Calu3 (cell line): ENCODE results near the gene NKAPL. TPM values are rescaled to one million over a fixed set of nuclear protein-coding genes. Genes with fewer than 3 reads are reported as not detected.
A peak's percentile ranks its signal among the peaks of the same experiment; 100 is the strongest.

Source experiments
- BruUV-seq: library from RNA; stranded (reverse); fragments of 400-500 nt; replicated peaks from 2 replicates; lab custom pipeline; 2021; lab: Mats Ljungman, UMichigan
- CTCF ChIA-PET: fragments of 300-600 bp; sonication (Branson Sonifier 250); formaldehyde crosslinking; loops from one replicate; lab custom pipeline; 2022; ENCODE audit warnings: antibody characterized with exemption; lab: Charles Lee
- DNase-seq: peaks from one replicate; pipeline ENCODE4 v3.0.0; 2022
- H3K27ac Mint-ChIP-seq: one replicate; pipeline ENCODE4 v1.8.0; 2022; ENCODE audit warnings: mixed read lengths; ENCODE audit not compliant: unreplicated experiment
- H3K27me3 Mint-ChIP-seq: one replicate; pipeline ENCODE4 v1.8.0; 2022; ENCODE audit warnings: mixed read lengths; ENCODE audit not compliant: unreplicated experiment
- H3K36me3 Mint-ChIP-seq: one replicate; pipeline ENCODE4 v1.8.0; 2022; ENCODE audit warnings: mild to moderate bottlenecking, moderate library complexity, mixed read lengths; ENCODE audit not compliant: insufficient read depth, unreplicated experiment
- H3K4me1 Mint-ChIP-seq: one replicate; pipeline ENCODE4 v1.8.0; 2022; ENCODE audit warnings: mild to moderate bottlenecking, low read depth, mixed read lengths; ENCODE audit not compliant: unreplicated experiment
- H3K4me3 Mint-ChIP-seq: one replicate; pipeline ENCODE4 v1.8.0; 2022; ENCODE audit warnings: mild to moderate bottlenecking, low read depth, moderate library complexity, mixed read lengths; ENCODE audit not compliant: unreplicated experiment
- H3K9me3 Mint-ChIP-seq: one replicate; pipeline ENCODE4 v1.8.0; 2022; ENCODE audit warnings: low read depth, mixed read lengths; ENCODE audit not compliant: unreplicated experiment
- CTCF ChIP-seq: fragments of 200-600 bp; IDR thresholded peaks from one replicate; pipeline ENCODE4 v1.8.0; 2022; ENCODE audit warnings: antibody characterized with exemption; ENCODE audit not compliant: unreplicated experiment
- intact Hi-C: fragments of 100-400 bp; cut with micrococcal nuclease; formaldehyde crosslinking; loops from one replicate; pipeline ENCODE4 v1.10.0; 2022; ENCODE audit not compliant: unreplicated experiment
- total RNA-seq: library from RNA; stranded (reverse); gene quantifications from 2 replicates; pipeline ENCODE4 v1.2.3, GENCODE V29; 2022

Gene NKAPL
- total RNA-seq, 1 experiment from 2014 or later: not detected

- Mint-ChIP-seq H3K27ac (peak within 1 kb of the TSS; percentile 73), H3K9me3 (no peaks in the 10 kb centered on the region), H3K36me3 (peaks cover 25% of the 10 kb centered on the region), H3K4me3 (peak within 1 kb of the TSS; percentile 93), H3K4me1 (no peaks in the 10 kb centered on the region), H3K27me3 (no peaks in the 10 kb centered on the region)
- BruUV-seq: no TSS peak
- CTCF ChIA-PET: no interaction called here
- intact Hi-C loops: loop anchor here (2.0 kb wide), 1 partner anchor 84 kb away; the partner anchor contains the start of gene ZKSCAN8
- no peak for TF ChIP-seq CTCF
- DNase-seq: peak; percentile 90
Measured at GRCh38 chr6:28225056-28225834, 33.9 kb upstream of the NKAPL start, which contains the start of gene ZSCAN9. Gene ZSCAN9, plus strand, starts transcription at chr6:28225275. Its CDS starts 1,810 bp downstream, at chr6:28227085.

GRCh38 chr6:28226460-28226859 lies 32.6 kb upstream of the NKAPL start:
- intact Hi-C loops: no loop called here

DNA sequence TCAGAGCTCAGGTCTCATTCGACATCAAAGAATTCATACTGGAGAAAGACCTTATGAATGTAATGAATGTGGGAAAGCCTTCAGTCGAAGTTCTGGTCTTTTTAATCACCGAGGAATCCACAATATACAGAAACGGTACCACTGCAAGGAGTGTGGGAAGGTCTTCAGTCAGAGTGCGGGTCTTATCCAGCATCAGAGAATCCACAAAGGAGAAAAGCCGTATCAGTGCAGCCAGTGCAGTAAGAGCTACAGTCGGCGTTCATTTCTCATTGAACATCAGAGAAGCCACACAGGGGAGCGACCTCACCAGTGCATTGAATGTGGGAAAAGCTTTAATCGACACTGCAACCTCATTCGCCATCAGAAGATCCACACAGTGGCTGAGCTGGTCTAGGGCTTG lies 26.3 kb upstream of the NKAPL start:
- intact Hi-C loops: no loop called here
- Mint-ChIP-seq H3K9me3 (peaks cover 3% of the 10 kb centered on the region), H3K27ac (no peak overlapping the region), H3K36me3 (peaks cover 27% of the 10 kb centered on the region), H3K4me1 (no peaks in the 10 kb centered on the region), H3K4me3 (no peak overlapping the region), H3K27me3 (no peaks in the 10 kb centered on the region)
- DNase-seq: no peak
- BruUV-seq: no TSS peak
- no peak for TF ChIP-seq CTCF
- CTCF ChIA-PET: no interaction called here

More at GRCh38 chr6:28226460-28226859, 32.6 kb upstream of the NKAPL start:
- no peak overlapping the region for H3K27ac Mint-ChIP-seq
- H3K9me3 Mint-ChIP-seq: no peaks in the 10 kb centered on the region
- H3K4me1 Mint-ChIP-seq: no peaks in the 10 kb centered on the region
- no peaks in the 10 kb centered on the region for H3K27me3 Mint-ChIP-seq
- TF ChIP-seq CTCF: no peak
- CTCF ChIA-PET: no interaction called here
- H3K36me3 Mint-ChIP-seq: peaks cover 29% of the 10 kb centered on the region
- no TSS peak for BruUV-seq
- H3K4me3 Mint-ChIP-seq: no peak overlapping the region
- no peak for DNase-seq

GRCh38 chr6:28235912-28236452 lies 23.1 kb upstream of the NKAPL start:
- Mint-ChIP-seq H3K4me3 (no peak overlapping the region), H3K4me1 (no peaks in the 10 kb centered on the region), H3K27me3 (no peaks in the 10 kb centered on the region), H3K27ac (no peak overlapping the region), H3K9me3 (peaks cover 6% of the 10 kb centered on the region), H3K36me3 (peaks cover 20% of the 10 kb centered on the region)
- intact Hi-C loops: no loop called here
- no peak for DNase-seq
- CTCF ChIA-PET: no interaction called here
- no peak for TF ChIP-seq CTCF
- no TSS peak for BruUV-seq
